GM12891 (cell line): ENCODE results near the gene CHURC1.

Experiments
- DNase-seq: peaks from one replicate; pipeline ENCODE4 v3.0.0; 2011; ENCODE audit warnings: low spot score; ENCODE audit not compliant: insufficient read length
- FAIRE-seq: peaks from 2 replicates; lab custom pipeline; 2011; peaks lifted over from hg19 to GRCh38; lab: Jason Lieb, UNC
- PAX5 ChIP-seq: IDR thresholded peaks from 2 replicates; pipeline ENCODE4 v1.6.1; 2011; ENCODE audit warnings: low read length, moderate library complexity, mild to moderate bottlenecking; ENCODE audit not compliant: insufficient read depth, severe bottlenecking
- POLR2A ChIP-seq: IDR thresholded peaks from 2 replicates; pipeline ENCODE4 v1.6.1; 2011; ENCODE audit warnings: low read depth, low read length, control low read depth
- POLR2AphosphoS5 ChIP-seq: IDR thresholded peaks from 2 replicates; pipeline ENCODE4 v1.6.1; 2011; ENCODE audit warnings: low read depth, low read length, control low read depth
- POU2F2 ChIP-seq: IDR thresholded peaks from 2 replicates; pipeline ENCODE4 v1.6.1; 2011; ENCODE audit warnings: low read depth, mild to moderate bottlenecking, control low read depth, low read length, moderate library complexity
- SPI1 ChIP-seq: IDR thresholded peaks from 2 replicates; pipeline ENCODE4 v1.6.1; 2011; ENCODE audit warnings: low read depth, low read length, control low read depth
- TAF1 ChIP-seq: IDR thresholded peaks from 2 replicates; pipeline ENCODE4 v1.6.1; 2011; ENCODE audit warnings: low read depth, low read length, control low read depth

CHURC1 gene

DNA sequence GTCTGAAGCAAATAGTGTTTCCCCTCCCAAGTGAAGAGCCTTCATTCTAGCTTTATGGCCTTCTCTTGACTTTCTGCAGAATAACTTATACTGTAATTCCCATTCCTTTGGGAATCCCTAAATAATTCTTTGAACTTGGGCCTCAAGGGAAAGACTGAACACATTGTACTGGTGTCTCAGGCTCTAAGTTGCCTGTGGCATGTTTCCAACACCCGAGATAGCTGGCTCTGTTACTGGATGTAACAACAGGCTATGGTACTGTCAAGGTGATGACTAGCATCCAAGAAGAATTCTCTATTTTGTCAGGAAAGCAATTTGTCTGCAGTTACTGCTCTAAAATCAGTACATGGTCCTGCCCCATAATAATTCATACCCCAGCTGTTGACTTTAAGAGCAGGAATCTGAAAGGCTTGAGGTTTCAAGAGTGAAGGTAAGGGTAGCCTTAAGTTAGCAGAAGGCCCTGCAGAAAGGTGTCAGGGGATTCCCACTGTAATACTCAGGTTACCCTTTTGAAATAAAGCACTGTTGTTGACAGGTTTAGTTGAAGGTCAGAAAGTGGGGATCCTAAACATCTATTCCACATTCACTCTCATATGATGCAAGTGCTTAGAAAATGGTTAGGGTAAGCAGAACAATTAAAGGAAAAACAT, 23.0 kb downstream of the CHURC1 start:
- FAIRE-seq = no peak
- no peak for DNase-seq
- TF ChIP-seq SPI1 = no peak
- no peak for TF ChIP-seq POU2F2
- TF ChIP-seq POLR2AphosphoS5 = no peak
- no peak for TF ChIP-seq POLR2A
- TF ChIP-seq TAF1 = no peak
- no peak for TF ChIP-seq PAX5

DNA sequence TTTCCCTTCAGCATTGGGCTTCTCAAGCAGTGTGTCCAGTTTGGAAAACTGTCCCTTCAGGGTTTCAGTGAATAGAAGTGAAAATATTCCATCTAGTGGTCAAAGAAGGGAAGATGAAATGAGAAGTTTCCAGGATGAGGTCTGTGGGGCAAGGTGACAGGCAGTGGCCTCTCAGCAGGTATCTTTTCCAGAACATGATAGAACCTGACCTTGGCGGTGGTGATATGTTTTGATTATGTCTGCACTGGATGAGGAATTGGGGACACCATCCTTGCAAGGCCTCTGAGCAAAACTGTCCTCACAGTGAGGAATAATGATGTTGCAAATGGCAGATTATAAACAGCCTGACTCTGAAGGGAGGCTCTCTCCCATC, 23.6 kb downstream of the CHURC1 start:
- no peak for TF ChIP-seq POU2F2
- no peak for TF ChIP-seq POLR2A
- no peak for TF ChIP-seq PAX5
- TF ChIP-seq SPI1 = no peak
- no peak for TF ChIP-seq TAF1
- no peak for TF ChIP-seq POLR2AphosphoS5
- DNase-seq (no peak), FAIRE-seq (no peak)

DNA sequence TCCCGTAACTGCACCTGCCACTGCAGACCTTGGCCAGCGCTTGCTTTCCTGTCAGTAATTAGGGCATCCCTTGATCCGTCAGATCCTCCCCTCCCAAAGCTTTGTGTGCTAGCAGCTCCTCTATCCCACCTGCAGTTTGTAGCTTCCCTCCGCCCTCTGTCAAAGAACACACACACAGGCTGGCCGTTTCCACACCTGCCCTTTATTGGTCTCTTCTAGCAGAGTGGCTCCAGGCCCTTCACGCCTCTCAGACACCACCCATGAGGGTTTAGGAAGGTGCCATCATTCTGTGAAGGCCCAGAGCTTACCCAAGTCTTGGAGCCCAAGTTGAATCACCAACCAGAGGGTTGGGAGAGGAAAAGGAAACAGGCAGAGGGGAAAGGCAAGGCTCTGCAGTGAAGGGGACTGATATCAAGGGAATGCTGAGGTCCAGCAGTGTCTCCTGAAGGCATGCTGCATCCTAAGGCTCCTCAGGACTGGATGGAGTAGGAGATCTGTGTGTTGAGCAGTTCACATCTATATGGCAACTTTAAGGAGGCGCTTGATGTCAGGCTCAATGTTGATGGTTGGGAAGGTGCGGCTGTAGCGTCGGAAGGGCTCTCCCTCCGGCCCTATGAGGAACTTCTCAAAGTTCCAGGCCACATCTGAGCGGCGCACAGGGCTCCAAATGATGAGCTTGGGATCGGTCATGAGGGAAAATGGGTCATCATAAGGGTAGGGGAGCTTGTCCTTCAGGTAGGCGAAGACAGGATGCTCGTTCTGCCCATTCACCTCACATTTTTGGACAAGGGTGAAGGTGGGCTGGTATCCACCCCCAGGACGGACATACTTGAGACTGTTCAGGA, 24.9 kb downstream of the CHURC1 start:
- FAIRE-seq = no peak
- DNase-seq = no peak

GRCh38 chr14:64939817-64940190, 25.5 kb downstream of the CHURC1 start:
- DNase-seq (no peak), FAIRE-seq (no peak)
- TF ChIP-seq SPI1 = no peak
- no peak for TF ChIP-seq TAF1
- no peak for TF ChIP-seq PAX5
- no peak for TF ChIP-seq POLR2A
- no peak for TF ChIP-seq POLR2AphosphoS5
- TF ChIP-seq POU2F2 = no peak

More for the DNA sequence above, 24.9 kb downstream of the CHURC1 start:
- TF ChIP-seq TAF1 = no peak
- TF ChIP-seq SPI1 = no peak
- no peak for TF ChIP-seq POLR2A
- TF ChIP-seq POLR2AphosphoS5 = no peak
- no peak for TF ChIP-seq PAX5
- TF ChIP-seq POU2F2 = no peak

DNA sequence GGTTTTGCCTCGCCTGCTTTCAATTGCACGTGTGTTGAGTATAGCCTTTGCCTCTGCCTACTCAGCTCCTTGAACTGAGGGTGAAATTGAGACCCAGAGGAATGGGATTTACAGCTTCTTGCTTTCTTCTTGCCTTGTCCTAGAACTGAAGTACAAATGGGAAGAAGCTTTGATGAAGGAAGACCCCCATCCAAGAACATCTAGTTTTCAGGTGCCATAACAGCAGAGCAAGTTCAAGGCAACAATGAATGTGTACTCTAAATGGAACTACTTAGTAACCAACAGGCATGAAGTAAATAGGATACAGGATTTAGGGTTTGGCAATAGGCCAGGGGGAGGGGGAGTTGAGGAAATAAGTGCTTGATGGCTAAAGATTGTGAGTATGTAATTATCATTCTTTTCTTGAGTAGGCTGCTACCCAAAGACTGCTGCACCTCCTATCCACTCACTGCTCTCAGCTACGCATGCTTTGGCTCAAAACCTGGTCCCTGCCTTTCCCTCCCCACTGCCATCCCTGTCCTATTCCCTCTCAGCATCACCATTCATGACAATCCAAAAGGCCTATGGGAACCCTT, 26.2 kb downstream of the CHURC1 start:
- TF ChIP-seq PAX5 (no peak), TAF1 (no peak), POLR2AphosphoS5 (no peak), SPI1 (no peak), POLR2A (no peak), POU2F2 (no peak)
- no peak for DNase-seq
- no peak for FAIRE-seq

GRCh38 chr14:64942531-64943111, 28.4 kb downstream of the CHURC1 start, which contains the start of gene GPX2:
Gene GPX2, minus strand, starts transcription at chr14:64942745. Its CDS starts 19 bp downstream, at chr14:64942726.
- DNase-seq (no peak), FAIRE-seq (no peak)
- TF ChIP-seq PAX5 (no peak), POLR2AphosphoS5 (no peak), POLR2A (no peak), SPI1 (no peak), POU2F2 (no peak), TAF1 (no peak)

GRCh38 chr14:64943556-64943955, 29.3 kb downstream of the CHURC1 start:
- no peak for FAIRE-seq
- TF ChIP-seq POU2F2 = no peak
- TF ChIP-seq SPI1 = no peak
- no peak for TF ChIP-seq POLR2A
- DNase-seq = no peak

DNA sequence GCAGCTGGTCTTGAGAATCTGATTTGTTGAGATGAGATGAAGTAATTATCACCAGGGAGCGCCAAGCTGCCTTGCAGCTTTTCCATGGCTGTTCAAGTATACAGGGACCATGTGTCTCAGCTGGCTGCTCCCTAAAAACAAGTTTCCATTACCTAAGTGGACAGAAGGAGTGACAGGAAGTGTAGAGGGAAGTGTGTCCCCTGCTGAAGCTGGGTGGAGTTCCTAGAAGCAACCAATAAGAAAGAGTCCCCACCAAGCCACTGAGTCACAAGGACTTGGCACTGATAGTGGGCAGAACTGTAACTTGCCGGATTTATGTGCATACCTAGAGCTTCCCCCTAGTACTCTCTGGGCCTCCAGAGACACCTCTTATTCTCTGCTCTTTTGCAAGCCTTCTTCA, 29.8 kb downstream of the CHURC1 start:
- FAIRE-seq (no peak), DNase-seq (no peak)
- TF ChIP-seq PAX5 = no peak
- TF ChIP-seq TAF1 = no peak
- no peak for TF ChIP-seq POLR2AphosphoS5
- TF ChIP-seq POU2F2 = no peak
- TF ChIP-seq POLR2A = no peak
- no peak for TF ChIP-seq SPI1

DNA sequence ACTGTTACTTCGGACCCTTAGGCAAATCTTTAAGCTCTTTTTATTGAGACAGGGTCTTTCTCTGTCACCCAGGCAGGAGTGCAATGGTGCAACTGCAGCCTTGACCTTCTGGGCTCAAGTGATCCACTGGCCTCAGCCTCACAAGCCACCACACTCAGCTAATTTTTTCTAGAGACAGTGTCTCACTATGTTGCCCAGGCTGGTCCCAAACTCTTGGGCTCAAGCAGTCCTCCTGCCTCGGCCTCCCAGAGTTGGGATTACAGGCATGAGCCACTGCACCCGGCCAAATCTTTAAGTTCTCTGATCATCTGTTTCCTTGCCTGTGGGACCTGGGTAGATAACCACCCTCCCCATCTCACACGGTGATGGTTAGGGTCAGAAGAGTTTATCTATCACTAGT, 30.6 kb downstream of the CHURC1 start:
- FAIRE-seq = no peak
- DNase-seq = no peak
- TF ChIP-seq POLR2AphosphoS5 (no peak), TAF1 (no peak), PAX5 (no peak), SPI1 (no peak), POU2F2 (no peak), POLR2A (no peak)
